Embryonic facial prominence (tissue), 1 donor: ENCODE data around the gene RAB3IP.

Source experiments
- DNase-seq: peaks from one replicate; pipeline ENCODE4 v3.0.0-alpha.2; 2016; ENCODE audit errors: extremely low spot score

The RAB3IP gene

GRCh38 chr12:69738351-69739286, at the start of gene RAB3IP:
TSS of gene RAB3IP (plus strand) at chr12:69738860. CDS start at chr12:69755409, 16,549 bp downstream.
- DNase-seq: peak; percentile 57

DNA sequence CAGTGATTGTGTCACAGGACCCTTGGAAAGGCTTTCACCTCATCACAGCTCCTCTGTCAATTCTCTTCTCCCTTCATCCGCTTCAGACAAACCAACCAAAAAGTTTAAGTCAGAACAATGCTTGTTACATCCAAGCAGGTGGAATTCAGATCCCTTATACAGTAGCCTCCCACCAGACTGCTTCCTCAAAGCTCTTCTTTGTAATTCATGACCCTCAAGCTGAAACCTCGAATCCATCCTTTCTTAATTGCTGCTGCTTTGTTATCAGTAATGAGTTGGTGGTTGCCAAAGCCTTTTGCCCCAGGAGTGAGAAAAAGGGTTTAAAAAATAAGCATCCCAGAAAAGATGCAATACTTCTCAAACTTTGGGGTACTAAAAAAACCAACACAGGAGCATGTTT, 49.0 kb upstream of the RAB3IP start:
- no peak for DNase-seq

GRCh38 chr12:69694123-69694522, 44.5 kb upstream of the RAB3IP start:
- no peak for DNase-seq

DNA sequence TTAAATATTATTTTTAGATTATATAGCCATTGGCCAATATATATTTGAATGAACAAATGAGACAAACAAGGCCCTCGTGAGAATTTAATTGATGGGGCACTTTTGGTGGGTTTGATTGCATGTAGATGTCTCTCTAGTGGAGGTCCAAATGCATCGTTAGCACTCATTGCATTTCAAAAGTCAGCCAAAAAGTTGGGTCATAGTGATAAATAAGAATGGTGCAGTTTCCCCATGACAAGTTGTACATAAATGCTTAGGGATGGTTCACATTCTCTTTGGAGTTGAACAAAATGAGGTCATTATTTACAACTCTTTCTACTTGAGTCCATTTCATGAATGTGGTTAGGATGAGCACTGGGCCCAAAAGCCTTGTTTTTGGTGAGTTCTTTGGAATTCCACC, 40.6 kb upstream of the RAB3IP start:
- DNase-seq: no peak

GRCh38 chr12:69698769-69699540, 39.7 kb upstream of the RAB3IP start, which contains the start of gene BEST3:
TSS of gene BEST3 (minus strand) at chr12:69699303. CDS start at chr12:69697798, 1,505 bp downstream.
- no peak for DNase-seq

DNA sequence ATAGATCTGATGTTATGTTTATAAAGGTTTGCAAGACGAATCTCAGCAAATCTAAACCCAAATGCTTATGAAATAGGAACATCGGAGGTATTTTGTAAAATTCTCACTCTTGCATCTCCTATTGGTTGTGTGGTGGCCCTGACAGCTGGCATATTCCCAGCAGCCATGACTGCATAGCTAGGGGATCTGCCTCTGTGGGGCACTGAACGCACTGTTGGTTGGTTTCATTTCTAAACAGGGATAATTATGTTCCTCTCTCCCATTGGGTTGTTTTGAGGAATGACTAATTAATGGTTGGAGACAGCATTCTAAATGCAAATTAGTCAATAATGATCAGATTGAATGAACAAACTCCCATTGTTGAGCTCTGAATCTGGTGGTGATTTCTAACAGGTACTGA, 36.8 kb upstream of the RAB3IP start:
- no peak for DNase-seq

- DNase-seq: no peak
These were observed 35.5 kb upstream of the RAB3IP start for GRCh38 chr12:69703146-69703642.

DNA sequence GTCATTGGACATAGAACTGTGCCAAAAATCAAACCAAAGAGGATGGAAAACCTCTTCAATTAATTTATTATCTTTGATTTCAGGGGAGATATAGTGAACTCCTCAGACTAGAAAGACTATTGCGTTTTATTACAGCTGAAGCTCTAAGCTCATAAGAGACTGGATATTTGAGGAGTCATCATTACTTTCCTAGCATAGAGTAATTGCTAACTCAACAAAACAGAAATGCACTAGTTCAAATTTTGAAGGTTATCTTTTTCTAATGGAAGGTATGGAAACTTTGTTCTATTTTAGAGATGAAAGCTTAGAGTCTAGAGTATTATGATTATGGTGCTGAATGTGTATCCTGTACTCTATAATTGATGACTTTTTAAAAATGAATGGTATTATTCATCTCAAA, 34.3 kb upstream of the RAB3IP start:
- DNase-seq: no peak

DNA sequence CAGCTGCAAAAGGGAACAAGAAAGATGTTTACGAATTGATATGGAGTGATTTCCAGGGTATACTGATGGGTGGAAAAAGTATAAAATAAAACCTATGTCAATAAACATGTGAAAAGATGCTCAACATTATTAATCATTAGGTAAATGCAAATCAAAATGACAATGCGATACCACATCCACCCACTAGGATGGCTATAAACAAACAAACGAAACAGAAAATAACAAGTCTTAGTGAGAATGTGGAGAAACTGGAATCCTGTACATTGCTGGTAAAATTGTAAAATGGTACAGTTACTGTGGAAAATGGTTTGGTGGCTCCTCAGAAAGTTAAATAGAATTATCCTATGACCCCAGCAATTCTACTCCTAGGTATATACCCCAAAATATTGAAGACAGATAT, 30.0 kb upstream of the RAB3IP start:
- DNase-seq: no peak

GRCh38 chr12:69712826-69713225, 25.8 kb upstream of the RAB3IP start:
- no peak for DNase-seq

DNA sequence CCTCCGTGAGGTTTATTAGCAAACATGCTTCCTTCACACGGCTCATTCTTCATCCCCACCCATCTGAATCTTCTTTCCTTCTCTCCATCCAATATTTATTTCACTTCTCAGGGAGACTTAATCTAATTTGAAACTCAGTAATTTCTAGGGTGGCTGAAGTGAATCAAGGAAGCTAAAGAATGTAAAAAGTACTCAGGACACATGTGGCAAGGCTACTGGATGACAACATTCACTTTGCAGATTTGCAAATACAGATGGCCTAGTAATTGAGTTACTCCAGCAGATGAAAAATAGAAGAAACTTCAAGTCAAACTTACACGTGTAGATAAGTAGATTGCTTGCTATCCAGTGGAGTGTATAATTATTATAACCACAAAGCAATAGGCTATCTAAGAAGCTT, 24.1 kb upstream of the RAB3IP start:
- no peak for DNase-seq

DNA sequence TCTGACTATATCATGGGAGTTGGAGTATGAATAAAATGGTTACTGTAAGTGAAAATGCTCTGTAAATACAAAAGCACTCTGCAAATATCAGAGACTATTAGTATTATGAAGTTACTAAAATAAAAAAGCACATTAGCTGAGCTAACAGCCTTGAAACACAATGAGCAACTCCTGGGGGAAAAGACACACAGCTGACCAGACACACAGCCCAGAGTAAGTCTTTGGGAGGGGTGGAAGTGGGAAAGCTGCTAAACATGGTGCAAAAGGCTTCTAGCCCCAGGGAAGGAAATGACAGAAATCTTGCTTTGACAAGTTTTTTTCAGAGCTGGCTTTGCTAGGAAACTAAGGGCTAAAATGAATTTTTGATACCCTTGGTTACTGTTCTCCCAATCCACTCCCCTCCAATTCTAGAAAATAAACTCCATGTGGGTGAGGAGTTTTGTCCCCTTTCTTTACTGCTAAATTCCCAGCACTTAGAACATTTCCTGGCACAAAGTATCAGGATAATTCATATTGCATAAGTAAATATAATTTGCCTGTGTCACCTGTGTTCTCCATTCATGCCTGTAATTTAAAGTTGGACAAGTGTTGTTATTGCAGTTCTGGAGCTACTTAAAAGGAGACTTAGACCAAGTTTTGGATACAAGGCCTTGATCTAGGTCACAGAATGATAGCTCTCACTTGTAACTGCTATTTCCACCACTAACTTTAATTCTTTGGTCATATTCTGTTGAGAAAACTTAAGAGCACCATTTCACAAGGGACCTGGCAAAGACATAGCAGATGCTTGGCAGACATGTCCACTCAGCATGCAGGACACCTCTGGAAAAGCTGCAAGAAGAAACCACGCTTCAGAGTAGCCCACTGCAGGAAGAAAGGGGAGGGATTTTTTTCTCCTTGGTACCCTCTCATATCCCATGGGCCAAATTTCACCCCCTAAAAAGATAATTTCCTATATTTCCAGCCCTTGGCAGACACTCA, 19.0 kb upstream of the RAB3IP start:
- no peak for DNase-seq

DNA sequence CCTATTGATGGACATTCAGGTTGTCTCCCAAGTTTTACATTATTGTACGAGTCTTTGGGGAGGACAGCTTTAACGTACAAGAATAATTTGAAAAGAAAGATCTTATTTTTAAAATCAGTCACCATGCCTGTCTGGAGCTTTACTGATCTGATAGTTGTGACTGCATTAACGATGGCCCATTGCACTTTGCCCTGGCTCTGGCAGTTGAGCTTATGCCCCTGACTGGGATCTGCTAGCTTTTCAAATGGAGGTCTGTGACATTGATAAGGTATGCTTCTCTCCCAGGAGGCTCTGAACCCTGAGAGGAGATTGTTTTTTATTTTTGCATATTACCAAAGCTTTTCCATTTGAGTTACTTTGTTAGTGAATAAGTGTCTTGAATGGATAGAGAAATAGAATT, 17.9 kb upstream of the RAB3IP start:
- DNase-seq: no peak

DNA sequence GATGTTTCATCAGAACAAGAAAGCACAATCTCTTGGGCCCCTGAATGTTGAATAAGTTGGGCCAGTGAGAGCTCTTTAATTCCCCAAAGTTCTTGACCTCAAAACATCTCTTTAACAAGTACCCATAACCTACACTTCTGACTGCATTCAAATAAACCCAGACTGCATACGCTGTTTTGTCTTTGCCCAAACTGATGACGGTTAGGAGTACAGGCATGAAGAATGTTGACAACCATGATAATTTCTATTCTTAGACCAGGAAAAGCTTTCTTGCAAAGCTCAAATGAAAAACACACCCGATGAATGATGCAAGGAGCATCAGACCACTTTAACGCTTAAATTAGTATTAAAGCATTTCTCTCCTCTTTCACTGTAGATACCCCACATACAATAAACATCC, 11.7 kb upstream of the RAB3IP start:
- DNase-seq: no peak

GRCh38 chr12:69732088-69732487, 6.6 kb upstream of the RAB3IP start:
- no peak for DNase-seq

DNA sequence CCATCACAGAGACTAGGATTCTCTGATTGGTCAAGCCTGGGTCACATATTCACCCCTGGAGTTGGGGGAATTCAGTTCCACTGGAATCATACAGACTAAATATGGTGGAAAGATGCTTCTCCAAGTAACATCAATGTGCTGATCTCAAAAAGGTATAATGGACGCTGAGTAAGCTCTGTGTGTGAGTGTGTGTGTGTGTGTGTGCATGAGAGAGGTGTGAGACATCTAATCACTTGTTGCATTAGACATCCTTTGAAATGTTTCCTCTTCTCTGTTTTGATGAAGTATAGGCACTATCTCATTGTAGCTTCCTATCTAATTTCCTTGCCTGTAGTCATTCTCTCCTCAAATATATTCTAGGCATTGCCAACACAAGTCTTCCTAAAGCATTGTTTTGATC, 5.0 kb upstream of the RAB3IP start:
- no peak for DNase-seq

DNA sequence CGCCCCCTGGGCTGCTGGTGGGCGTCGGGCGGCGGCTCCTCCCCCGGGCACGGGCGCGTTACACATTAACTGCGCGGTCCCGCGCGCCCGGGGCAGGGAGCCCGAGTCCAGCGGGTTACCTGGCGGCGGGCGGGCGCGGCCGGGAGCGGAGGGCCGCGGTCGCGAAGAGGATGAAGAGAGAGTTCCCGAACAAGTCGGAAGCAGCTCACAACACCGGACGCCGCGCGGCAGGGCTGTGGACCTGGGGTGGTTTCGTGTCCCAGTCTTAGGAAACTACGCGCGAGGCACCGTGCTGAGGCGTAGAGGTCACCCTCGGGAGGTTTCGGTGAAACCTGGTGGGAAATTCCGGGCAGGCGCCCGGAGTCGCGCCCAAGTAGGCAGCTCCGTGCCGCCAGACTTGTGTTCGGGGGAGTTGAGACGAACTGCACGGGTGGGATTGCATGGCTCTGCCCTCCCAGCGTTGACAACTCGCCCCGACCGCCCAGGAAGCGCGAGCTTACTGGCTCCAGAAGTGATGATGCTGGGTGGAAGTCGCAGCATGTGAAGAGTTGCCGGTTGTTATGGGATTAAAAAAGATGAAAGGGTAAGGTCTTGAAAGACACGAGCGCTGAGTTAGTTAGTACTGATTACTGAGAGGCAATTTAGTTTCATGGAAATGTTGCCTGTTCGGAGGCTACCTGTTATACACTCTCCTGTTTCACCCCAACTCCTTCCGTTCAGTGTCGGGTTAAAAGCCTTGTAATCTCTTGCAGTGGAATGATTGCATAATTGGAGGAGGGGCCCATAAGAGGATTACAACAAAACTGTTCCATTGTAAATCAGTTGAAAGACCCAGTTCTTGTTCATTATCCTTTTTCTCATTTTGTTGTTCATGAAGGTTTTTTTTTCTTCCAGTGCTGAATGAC, 879 bp downstream of the RAB3IP start:
- peak; percentile 14 for DNase-seq

GRCh38 chr12:69744109-69744508, 5.4 kb downstream of the RAB3IP start:
- DNase-seq: no peak

DNA sequence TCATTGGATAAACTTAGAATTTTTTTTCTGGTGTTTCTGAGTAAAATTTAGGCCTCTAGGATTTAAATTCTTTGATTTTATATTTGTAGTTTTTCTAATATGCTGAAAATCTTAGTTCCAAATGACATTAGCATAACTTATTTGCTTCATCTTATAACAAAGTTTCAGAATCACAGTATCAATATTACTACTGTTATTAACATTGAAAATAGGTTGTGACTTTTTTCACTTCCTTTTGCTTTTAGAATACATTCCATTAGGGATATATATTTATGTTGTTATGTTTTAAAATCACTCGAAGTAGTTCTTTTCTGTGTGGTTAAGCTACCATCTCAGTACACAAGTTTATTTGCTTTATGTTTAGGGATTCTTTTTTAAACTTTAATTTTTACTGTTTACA, 12.8 kb downstream of the RAB3IP start:
- no peak for DNase-seq

DNA sequence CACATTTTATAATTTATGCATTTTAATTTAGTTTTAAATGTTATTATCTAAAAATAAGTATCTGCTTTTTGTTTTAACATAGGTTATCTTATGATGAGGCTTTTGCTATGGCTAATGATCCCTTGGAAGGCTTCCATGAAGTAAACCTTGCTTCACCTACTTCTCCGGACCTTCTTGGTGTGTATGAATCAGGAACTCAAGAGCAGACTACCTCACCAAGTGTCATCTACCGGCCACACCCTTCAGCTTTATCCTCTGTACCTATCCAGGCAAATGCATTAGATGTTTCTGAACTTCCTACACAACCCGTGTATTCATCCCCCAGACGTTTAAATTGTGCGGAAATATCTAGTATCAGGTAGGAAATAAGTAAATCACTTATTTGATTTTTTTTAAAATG, 16.6 kb downstream of the RAB3IP start:
- no peak for DNase-seq
